GM12801 (cell line): Measurements from ENCODE around the gene CCDC97.

ENCODE experiments used
- TF ChIP-seq, protein P1 (sequence below): IDR thresholded peaks from one replicate; pipeline ENCODE4 v1.5.1; 2011; ENCODE audit warnings: control low read depth; ENCODE audit not compliant: insufficient read length; ENCODE audit errors: extremely low read depth

The CCDC97 gene

DNA sequence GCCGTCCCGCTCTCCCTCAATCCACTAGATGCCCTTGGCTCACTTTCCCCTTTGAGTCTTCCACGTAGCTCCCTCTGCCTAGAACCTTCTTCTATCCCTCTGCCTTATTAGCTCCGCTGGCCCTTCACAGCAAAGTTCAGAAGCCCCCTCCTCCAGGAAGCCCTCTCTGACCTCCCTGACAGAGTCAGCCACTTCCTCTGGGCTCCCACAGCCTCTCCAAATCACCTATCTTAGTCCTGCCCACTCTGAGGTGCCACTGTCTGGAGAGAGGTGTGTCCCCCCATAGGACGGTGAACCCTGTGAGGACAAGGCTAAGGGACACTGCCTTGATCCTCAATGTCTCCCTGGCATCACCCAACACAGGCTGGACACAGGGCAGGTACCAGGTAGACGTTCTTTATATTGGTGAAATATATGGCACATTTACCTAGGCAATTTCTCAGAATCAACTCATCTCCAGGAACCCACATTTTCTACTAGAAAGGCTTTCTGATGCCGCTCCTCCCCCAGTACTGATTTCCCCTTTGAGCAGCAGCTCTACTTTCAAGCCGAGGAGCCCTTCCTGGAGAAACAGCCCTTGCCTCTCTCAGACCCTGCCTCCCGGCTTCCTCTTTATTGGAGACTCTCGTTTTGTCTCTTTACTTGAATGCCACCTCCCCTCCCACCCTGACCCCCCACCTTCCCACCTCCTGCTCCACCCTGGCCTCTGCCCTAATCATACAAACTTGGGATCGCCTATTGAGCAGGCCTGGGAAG, 47.2 kb downstream of the CCDC97 start:
- TF ChIP-seq, protein P1, sequence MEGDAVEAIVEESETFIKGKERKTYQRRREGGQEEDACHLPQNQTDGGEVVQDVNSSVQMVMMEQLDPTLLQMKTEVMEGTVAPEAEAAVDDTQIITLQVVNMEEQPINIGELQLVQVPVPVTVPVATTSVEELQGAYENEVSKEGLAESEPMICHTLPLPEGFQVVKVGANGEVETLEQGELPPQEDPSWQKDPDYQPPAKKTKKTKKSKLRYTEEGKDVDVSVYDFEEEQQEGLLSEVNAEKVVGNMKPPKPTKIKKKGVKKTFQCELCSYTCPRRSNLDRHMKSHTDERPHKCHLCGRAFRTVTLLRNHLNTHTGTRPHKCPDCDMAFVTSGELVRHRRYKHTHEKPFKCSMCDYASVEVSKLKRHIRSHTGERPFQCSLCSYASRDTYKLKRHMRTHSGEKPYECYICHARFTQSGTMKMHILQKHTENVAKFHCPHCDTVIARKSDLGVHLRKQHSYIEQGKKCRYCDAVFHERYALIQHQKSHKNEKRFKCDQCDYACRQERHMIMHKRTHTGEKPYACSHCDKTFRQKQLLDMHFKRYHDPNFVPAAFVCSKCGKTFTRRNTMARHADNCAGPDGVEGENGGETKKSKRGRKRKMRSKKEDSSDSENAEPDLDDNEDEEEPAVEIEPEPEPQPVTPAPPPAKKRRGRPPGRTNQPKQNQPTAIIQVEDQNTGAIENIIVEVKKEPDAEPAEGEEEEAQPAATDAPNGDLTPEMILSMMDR: no peak

DNA sequence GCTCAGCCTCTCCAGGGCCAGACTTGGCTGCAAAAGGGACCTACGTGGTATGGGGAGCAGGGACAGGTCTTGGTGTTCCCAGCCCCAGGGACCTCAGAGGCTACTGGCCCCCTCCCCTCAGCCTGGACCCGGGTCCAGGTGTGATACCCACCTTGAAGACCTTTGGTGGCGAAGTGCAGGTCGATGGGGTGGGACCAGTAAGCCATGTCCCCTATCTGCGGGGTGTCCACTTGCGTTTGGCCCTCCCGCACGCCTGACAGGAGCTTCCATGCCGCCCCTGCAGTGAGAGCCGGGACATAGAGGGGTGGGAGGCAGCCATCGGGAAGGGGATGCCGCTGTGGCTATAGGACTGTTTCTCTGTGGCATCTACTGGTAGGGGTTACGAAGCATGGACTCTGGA, 47.8 kb downstream of the CCDC97 start:
- TF ChIP-seq, protein P1: no peak

DNA sequence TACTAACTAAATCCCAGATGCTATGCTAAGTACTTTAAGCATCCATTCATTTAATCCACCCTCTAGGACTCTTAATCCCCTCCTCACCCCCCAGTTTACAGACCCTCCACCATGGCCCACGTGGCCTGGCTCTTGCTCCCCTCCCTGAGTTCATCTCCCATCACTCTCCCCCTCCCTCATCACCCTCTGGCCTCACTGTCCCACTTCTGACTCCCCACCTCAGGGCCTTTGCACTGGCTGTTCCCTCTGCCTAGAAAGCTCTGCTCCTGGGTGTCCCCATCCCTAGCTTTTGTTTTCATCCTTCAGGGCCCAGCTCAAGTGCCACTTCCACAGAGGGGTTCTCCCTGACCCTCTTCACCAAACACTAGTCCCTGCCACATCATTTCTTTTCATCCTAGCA, 49.8 kb downstream of the CCDC97 start:
- TF ChIP-seq, protein P1: no peak

DNA sequence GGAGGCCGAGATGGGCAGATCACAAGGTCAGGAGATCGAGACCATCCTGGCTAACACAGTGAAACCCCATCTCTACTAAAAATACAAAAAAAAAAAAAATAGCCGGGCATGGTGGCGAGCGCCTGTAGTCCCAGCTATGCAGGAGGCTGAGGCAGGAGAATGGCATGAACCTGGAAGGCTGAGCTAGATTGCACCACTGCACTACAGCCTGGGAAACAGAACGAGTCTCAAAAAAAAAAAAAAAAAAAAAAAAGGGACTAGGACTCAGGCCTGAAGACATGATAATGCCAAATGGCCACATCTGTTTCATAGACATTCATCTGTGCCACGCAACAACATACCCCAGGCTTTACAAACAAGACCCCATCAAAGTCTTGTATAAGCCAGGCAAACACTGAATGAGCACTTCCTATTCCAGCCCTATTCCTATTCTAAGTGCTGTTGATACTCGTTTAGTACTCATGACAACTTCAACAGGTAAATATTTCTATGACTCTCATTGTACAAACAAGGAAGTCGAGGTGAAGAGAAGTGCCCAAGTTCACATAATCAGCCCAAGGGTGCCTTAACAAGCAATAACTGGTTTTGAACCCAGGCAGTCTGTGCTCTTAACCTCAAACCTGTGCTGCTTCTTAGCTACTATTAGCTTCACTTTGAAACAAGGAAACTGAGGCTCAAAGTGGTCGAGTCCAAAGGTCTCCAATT, 52.3 kb downstream of the CCDC97 start:
- TF ChIP-seq, protein P1: no peak

DNA sequence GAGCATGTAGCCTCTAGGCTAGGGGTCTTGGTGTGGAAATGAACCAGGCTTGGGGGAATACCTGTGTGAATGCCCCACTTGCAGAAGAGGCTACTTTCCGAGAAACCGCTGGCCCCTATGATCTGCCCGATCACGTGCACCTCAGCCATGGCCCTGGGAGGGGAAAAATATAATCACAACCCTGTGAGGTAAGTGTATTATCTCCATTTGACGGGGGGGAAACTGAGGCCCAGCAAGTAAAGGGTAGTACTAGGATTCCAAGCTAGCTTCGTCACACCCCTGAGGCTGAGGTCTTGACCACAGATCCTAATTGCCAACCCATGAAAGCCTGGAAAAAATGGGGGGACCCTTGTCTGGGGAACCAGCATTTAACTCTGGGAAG, 53.4 kb downstream of the CCDC97 start:
- TF ChIP-seq, protein P1: no peak

DNA sequence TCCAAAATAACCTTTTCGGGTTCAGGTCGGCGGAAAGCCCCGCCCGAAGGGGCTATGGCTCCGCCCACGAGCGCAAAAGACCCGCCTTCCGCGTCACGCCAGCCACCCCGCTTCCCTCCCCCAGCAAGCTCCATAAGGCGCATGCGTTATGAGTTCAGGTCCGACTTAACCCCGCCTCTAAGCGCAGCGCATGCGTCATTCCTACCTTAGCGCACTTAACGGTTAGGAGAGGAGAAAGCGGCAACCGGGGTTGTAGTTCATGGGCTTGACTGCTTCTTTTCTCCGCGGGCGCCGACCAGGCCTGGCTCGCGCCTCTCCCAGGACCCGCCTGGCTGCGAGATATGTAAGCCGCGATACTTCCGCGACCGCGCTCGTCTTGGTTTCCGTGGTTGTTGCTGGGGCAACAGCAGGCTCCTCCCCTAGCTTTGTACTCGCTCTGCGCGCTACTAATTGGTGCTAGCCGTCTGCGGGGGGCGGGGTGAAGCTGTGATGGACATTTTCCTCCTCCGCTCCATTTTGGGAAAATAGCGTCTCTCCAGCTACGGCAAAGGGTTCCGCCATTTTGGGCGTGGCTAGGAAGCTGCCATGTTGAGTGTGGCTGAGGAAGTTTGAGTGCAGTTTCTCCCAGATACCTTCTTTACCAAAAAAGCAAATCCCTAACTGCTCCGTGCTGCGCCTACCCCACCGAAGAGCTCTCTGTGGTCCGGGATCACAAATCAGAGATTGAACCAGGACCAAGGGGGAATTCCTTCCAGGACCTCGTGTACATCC, 54.0 kb downstream of the CCDC97 start, which contains the start of gene B9D2:
Gene B9D2 (minus strand): TSS at position 397 of the 771 bp plus-strand sequence. CDS start 630 bp downstream, outside the sequence.
- TF ChIP-seq, protein P1: no peak
